GM12872 (cell line): Measurements from ENCODE around the gene AADACL2.

Source experiments
- TF ChIP-seq, protein P1 (sequence below): IDR thresholded peaks from 3 replicates; pipeline ENCODE4 v1.5.1; 2011; ENCODE audit warnings: low read depth, mild to moderate bottlenecking, low read length, moderate library complexity; ENCODE audit not compliant: insufficient read depth

Gene AADACL2

DNA sequence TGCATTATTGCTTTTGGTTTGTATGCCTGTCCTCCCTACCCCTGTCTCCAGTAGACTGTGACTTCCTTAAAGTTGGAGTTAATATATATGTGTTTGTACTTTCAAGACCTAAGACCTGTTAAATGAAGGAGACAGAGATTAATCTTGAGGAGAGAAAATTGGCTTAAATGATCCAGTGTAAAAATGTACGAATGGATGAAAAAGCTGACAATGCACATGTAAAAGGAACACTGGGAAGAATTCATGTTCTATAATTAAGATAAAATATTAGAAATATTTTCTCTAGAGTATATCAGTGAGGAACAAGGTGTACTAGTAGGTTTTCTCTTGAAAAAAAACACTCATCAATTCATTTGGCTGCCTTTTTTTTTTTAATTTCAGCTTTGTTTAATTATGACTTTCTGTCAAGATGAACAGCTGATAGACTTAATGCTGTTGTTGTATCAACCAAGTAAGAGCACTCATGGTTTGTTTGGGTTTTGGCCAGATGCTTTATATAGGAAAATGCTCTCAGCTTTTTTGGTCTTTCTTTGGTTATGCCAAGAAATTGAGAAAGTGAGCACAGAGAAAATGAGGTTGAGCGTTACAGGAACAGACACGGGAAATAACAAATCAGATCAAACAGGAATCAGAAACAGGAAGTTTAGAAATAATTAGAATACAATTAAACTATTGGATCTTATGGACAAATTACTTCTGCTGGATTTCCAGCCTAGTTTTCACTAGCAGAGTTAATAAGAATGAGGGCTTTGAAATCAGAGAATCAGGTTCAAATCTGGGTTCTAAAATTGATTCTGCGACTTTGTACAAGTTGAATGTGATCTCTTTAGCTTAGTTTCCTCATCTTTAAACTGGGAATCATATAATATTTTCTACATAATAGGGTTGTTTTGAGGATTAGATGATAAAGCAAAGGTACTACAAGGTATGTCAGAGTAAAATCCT lies 41.9 kb downstream of the AADACL2 start:
- TF ChIP-seq, protein P1, sequence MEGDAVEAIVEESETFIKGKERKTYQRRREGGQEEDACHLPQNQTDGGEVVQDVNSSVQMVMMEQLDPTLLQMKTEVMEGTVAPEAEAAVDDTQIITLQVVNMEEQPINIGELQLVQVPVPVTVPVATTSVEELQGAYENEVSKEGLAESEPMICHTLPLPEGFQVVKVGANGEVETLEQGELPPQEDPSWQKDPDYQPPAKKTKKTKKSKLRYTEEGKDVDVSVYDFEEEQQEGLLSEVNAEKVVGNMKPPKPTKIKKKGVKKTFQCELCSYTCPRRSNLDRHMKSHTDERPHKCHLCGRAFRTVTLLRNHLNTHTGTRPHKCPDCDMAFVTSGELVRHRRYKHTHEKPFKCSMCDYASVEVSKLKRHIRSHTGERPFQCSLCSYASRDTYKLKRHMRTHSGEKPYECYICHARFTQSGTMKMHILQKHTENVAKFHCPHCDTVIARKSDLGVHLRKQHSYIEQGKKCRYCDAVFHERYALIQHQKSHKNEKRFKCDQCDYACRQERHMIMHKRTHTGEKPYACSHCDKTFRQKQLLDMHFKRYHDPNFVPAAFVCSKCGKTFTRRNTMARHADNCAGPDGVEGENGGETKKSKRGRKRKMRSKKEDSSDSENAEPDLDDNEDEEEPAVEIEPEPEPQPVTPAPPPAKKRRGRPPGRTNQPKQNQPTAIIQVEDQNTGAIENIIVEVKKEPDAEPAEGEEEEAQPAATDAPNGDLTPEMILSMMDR, result no peak

DNA sequence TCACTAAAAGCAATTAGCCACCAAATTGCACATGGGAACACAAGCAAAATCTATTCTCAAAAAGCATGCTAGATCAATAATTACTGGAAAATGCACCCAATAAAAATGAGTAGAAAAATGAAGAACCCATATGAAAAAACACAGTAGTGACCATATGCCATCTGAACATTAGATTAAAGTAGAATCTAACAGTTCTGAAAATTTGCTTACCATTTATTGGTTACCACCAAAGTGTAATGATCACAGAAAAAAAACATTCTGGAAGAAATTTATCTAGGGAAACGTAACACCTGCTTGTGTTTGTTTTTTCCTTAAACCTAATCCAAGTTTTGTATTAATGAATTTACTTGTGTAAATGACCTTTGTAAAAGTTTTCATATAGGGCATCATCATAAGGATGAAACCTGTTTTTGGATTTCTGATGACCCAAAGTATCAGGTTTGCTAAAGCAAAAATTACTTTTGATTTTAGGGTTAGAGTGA lies 42.6 kb downstream of the AADACL2 start:
- TF ChIP-seq, protein P1, result no peak

DNA sequence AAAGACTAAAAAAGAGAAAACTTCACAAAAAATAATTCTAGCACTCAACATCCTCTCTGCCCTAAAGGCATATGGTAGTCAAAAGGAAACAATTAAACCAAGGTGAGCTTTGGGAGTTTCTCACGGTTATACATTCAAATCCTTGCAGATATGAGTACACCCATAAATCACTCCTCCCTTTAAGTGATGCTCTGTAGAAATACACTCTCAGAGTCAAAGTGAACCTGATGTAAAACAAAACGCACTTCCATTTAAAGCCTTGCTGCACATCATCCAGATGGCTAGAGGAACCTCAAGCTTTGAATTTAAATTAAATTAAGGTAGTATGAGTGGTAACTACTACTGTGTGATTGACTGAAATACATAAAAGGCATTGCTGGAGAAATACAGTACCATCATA lies 44.2 kb downstream of the AADACL2 start:
- TF ChIP-seq, protein P1, result no peak

DNA sequence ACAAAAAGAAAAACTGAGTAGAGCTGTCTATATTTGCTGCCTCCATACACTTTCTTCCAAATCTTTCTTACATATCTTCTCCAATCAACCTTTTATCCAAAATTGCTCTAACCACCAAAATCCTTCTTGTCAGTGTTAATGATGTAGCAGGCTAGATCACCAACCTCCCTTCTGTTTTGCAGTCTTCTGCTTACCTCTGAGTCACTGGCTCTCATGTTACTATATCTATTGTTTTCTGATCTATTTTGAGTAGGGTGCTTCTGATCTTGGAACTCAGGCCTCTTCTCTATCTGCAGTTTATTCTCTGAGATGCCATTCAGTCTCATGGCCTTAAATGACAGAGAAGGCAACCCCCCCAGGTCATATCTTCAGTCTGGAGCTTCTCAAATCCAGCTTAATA lies 53.9 kb downstream of the AADACL2 start:
- TF ChIP-seq, protein P1, result no peak

DNA sequence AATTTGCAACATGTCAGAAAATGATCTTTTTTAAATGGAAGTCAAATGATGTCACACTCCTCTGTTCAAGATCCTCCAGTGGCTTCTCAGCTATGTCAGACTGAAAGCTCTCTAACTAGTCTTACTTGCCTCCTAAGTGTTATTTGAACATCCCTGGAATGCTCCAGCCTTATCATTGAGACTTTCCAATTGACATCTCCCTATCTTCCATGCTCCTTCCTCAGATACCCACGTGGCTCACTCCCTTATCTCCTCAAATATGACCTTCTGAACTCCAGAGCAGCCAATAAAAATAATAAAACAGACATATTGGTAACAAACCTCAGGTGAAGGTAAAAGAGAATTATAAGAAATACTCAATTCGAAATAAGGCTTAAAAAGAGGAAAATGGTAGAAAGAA lies 54.7 kb downstream of the AADACL2 start:
- TF ChIP-seq, protein P1, result no peak

DNA sequence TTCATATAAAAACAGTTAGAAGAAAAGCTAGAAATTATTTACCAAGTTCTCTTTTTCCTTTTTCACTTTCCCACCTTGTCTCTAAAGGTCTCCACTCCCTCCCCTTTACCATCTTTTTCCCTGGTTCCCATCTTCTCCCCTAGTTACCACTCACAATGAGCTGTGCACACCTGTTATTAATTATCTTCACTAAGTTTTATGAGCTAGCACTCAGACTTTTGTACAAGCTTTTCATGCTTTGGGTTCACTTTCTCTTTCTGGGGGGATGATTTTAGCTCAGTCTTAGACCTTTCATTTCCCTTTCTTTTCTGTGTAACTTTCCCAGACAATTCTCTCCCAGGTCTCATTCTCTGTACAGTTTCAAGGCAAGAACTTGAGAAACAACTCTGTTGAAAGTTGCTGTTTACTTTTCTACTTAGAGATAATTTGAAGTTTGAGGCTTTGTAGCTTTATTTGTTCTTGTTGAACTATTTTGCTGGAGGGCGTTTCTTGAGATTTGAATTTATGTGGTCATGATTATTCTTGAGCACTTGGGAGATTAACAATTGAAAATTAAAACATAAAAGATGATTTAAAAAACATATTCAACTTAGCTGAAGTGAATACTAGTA lies 56.2 kb downstream of the AADACL2 start:
- TF ChIP-seq, protein P1, result no peak

DNA sequence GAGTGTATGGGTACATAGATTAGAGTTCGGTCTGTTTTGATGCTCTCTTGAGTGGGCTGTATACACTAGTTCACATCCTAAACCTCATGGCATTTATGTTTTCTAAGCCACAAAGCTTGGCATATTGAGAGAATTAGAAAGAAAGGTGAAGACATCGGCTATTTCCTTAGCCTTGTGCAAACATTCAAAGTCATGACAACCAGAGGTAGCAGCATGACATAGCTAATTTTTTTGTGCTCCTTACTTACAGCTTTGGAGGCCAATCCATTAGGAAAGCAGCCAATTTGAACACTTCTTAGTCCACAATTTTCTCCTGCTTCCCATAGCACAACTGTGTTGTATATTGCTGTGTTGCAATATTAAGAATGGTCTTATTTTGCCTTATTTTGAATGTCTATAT lies 58.7 kb downstream of the AADACL2 start:
- TF ChIP-seq, protein P1, result no peak
